Measurements from ENCODE around the gene STPG1. TPM values are rescaled to one million over a fixed set of nuclear protein-coding genes. Genes with fewer than 3 reads are reported as not detected.

STPG1 gene
- total and polyA plus RNA-seq, 9 of the 15 experiments (the other 6 are each of a cell fraction or from before 2014, with no cell fraction given): 5.0 to 11.9 (median 8.3) TPM

DNA sequence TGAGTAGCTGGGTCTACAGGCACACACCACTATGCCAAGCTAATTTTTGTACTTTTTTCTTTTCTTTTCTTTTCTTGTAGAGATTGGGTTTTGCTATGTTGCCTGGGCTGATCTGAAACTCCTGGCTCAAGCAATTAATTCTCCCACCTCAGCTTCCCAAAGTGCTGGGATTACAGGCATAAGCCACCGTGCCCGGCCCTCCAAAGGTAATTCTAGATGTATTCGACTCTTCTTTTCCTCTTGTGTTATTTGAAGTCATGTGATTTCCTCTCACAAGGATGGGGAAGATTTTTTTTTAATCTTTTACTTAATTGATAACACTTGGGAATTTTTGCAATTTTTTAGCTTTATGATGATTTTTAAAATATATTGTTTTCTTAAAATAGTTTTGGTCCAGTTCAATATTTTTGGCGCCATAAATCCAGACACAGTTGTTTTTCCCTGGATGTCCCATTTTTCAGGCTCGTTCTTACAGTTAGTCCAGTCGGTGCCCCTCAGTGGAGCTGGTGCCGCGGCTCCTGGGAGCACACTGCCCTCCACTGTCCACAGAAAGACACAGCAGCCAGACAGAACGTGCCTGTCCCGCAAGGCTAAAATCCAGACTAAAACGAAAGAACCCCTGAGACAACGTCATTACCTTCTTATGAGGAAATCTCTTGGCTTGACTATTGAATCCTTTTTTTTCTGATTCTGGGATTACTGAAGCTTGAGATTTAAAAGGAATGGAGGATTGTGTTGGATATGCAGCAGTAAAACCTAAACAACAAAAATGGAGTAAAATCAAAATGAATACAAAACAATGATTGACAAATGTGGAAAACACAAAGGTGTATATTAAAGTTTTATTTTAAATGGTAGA is 22.4 kb downstream of the STPG1 start (continued):
- TF ChIP-seq, protein P1, sequence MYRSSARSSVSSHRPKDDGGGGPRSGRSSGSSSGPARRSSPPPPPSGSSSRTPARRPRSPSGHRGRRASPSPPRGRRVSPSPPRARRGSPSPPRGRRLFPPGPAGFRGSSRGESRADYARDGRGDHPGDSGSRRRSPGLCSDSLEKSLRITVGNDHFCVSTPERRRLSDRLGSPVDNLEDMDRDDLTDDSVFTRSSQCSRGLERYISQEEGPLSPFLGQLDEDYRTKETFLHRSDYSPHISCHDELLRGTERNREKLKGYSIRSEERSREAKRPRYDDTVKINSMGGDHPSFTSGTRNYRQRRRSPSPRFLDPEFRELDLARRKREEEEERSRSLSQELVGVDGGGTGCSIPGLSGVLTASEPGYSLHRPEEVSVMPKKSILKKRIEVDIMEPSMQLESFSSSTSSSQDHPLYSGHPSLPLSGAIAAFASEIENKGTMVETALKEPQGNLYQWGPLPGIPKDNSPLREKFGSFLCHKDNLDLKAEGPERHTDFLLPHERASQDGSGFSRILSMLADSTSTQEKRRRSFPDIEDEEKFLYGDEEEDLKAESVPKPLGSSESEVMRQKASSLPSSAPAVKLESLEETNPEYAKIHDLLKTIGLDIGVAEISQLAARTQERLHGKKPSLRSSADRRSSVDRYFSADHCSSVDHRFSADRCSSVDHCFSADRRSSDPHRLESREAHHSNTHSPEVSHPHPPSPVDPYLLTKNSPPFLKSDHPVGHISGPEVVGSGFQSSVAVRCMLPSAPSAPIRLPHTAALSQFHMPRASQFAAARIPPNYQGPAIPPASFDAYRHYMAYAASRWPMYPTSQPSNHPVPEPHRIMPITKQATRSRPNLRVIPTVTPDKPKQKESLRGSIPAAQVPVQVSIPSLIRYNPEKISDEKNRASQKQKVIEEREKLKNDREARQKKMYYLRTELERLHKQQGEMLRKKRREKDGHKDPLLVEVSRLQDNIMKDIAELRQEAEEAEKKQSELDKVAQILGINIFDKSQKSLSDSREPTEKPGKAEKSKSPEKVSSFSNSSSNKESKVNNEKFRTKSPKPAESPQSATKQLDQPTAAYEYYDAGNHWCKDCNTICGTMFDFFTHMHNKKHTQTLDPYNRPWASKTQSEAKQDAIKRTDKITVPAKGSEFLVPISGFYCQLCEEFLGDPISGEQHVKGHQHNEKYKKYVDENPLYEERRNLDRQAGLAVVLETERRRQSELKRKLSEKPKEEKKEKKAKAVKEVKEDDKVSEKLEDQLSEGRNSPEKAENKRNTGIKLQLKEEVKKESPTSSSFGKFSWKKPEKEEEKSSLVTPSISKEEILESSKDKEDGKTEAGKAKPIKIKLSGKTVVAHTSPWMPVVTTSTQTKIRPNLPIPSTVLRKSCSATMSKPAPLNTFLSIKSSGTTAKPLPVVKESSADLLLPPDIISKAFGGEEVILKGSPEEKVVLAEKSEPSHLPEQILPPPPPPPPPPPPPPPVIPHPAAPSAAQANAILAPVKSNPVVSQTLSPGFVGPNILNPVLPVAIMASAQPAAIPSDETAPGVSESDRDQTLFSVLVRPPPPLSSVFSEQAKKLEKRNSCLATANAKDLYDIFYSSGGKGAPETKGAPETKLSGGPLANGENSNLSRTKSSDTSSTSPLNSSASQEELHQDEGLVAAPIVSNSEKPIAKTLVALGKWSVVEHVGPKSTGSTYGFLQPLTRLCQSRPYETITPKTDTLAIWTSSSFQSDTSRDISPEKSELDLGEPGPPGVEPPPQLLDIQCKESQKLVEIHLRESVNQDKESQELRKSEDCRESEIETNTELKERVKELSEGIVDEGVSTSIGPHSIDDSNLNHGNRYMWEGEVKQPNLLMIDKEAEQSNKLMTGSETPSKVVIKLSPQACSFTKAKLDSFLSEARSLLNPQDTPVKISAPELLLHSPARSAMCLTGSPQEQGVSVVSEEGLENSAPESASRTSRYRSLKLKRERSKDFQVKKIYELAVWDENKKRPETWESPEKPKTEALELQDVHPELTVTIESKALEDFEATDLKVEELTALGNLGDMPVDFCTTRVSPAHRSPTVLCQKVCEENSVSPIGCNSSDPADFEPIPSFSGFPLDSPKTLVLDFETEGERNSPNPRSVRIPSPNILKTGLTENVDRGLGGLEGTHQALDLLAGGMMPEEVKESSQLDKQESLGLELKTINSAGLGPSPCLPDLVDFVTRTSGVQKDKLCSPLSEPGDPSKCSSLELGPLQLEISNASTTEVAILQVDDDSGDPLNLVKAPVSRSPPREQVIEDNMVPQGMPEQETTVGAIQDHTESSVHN (IDR thresholded peaks at IDR 0.05; ENCODE audit: borderline replicate concordance in 1 of 2, low read depth in 1 of 2): no peak
- TF ChIP-seq RUNX1 (IDR thresholded peaks at IDR 0.05; ENCODE audit: low read depth) (no peak), KDM1A (IDR thresholded peaks at IDR 0.05) (no peak), NR2F6 (CRISPR knock-in tag; IDR thresholded peaks at IDR 0.05) (no peak), RNF2 (IDR thresholded peaks at IDR 0.05) (0 out of 2 replicates have a peak, but pooled peaks have one; percentile 24), NFE2 (IDR thresholded peaks at IDR 0.05; ENCODE audit: low read depth) (no peak), JUND (IDR thresholded peaks at IDR 0.05; ENCODE audit: borderline replicate concordance, low read depth, low read length) (0 out of 2 replicates have a peak, but pooled peaks have one; percentile 31), JUND (tag; IDR thresholded peaks at IDR 0.05; ENCODE audit: borderline replicate concordance, low read depth, low read length) (no peak; the same call in 2 of the 3 replicates), PYGO2 (tag; IDR thresholded peaks at IDR 0.05) (no peak), ZNF165 (CRISPR knock-in tag; IDR thresholded peaks at IDR 0.05; ENCODE audit: borderline replicate concordance) (no peak), GATAD2A (IDR thresholded peaks at IDR 0.05) (no peak), BHLHE40 (IDR thresholded peaks at IDR 0.05; ENCODE audit: low read length) (peak; percentile 85), ZNF668 (CRISPR knock-in tag; IDR thresholded peaks at IDR 0.05) (no peak), GABPB1 (CRISPR knock-in tag; IDR thresholded peaks at IDR 0.05) (0 out of 2 replicates have a peak, but pooled peaks have one; percentile 17)
- TF ChIP-seq, protein P2, sequence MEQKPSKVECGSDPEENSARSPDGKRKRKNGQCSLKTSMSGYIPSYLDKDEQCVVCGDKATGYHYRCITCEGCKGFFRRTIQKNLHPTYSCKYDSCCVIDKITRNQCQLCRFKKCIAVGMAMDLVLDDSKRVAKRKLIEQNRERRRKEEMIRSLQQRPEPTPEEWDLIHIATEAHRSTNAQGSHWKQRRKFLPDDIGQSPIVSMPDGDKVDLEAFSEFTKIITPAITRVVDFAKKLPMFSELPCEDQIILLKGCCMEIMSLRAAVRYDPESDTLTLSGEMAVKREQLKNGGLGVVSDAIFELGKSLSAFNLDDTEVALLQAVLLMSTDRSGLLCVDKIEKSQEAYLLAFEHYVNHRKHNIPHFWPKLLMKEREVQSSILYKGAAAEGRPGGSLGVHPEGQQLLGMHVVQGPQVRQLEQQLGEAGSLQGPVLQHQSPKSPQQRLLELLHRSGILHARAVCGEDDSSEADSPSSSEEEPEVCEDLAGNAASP (IDR thresholded peaks at IDR 0.05): no peak
- TF ChIP-seq, protein P3, sequence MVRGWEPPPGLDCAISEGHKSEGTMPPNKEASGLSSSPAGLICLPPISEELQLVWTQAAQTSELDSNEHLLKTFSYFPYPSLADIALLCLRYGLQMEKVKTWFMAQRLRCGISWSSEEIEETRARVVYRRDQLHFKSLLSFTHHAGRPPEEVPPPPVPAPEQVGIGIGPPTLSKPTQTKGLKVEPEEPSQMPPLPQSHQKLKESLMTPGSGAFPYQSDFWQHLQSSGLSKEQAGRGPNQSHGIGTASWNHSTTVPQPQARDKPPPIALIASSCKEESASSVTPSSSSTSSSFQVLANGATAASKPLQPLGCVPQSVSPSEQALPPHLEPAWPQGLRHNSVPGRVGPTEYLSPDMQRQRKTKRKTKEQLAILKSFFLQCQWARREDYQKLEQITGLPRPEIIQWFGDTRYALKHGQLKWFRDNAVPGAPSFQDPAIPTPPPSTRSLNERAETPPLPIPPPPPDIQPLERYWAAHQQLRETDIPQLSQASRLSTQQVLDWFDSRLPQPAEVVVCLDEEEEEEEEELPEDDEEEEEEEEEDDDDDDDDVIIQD (CRISPR knock-in tag; IDR thresholded peaks at IDR 0.05): no peak
- TF ChIP-seq, protein P4, sequence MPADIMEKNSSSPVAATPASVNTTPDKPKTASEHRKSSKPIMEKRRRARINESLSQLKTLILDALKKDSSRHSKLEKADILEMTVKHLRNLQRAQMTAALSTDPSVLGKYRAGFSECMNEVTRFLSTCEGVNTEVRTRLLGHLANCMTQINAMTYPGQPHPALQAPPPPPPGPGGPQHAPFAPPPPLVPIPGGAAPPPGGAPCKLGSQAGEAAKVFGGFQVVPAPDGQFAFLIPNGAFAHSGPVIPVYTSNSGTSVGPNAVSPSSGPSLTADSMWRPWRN (IDR thresholded peaks at IDR 0.05; ENCODE audit: low read depth): no peak
